ENCODE measurements around the gene DENND6B.
A peak's percentile ranks its signal among the peaks of the same experiment; 100 is the strongest.

Gene DENND6B

GRCh38 chr22:50316114-50317065, 10.4 kb downstream of the DENND6B start:
- DNase-seq (ENCODE audit: low spot score): no peak

GRCh38 chr22:50315289-50316113, 11.3 kb downstream of the DENND6B start:
- peak; percentile 69 for DNase-seq (ENCODE audit: low spot score)

GRCh38 chr22:50314455-50315288, 12.1 kb downstream of the DENND6B start:
- peak; percentile 91 for DNase-seq (ENCODE audit: low spot score)

- no peak for DNase-seq (ENCODE audit: low spot score)
These were observed 12.7 kb downstream of the DENND6B start for GRCh38 chr22:50314081-50314454.

- DNase-seq (ENCODE audit: low spot score): no peak
These were observed 13.2 kb downstream of the DENND6B start for GRCh38 chr22:50313600-50313999.

- no peak for DNase-seq (ENCODE audit: low spot score)
These were observed 13.8 kb downstream of the DENND6B start for GRCh38 chr22:50313021-50313420.

- DNase-seq (ENCODE audit: low spot score): no peak
These were observed 14.4 kb downstream of the DENND6B start for GRCh38 chr22:50312371-50312770.

GRCh38 chr22:50311606-50312351, 15.0 kb downstream of the DENND6B start:
- no peak for DNase-seq (ENCODE audit: low spot score)

GRCh38 chr22:50310949-50311444, 15.8 kb downstream of the DENND6B start:
- no peak for DNase-seq (ENCODE audit: low spot score)

- DNase-seq (ENCODE audit: low spot score): no peak
These were observed 16.6 kb downstream of the DENND6B start for GRCh38 chr22:50310031-50310722.

GRCh38 chr22:50309601-50309991, 17.2 kb downstream of the DENND6B start:
- DNase-seq (ENCODE audit: low spot score): no peak

GRCh38 chr22:50308986-50309600, 17.7 kb downstream of the DENND6B start:
- no peak for DNase-seq (ENCODE audit: low spot score)

- DNase-seq (ENCODE audit: low spot score): no peak
These were observed 18.2 kb downstream of the DENND6B start for GRCh38 chr22:50308597-50308935.

GRCh38 chr22:50307890-50308596, 18.8 kb downstream of the DENND6B start:
- no peak for DNase-seq (ENCODE audit: low spot score)

GRCh38 chr22:50306753-50307749, 19.8 kb downstream of the DENND6B start, which contains the start of gene PLXNB2:
Gene PLXNB2 (minus strand): TSS chr22:50307646. CDS start chr22:50290584, 17,062 bp downstream.
- peak; percentile 76 for DNase-seq (ENCODE audit: low spot score)

GRCh38 chr22:50305923-50306566, 20.8 kb downstream of the DENND6B start:
- peak; percentile 69 for DNase-seq (ENCODE audit: low spot score)

- DNase-seq (ENCODE audit: low spot score): no peak
These were observed 21.4 kb downstream of the DENND6B start for GRCh38 chr22:50305393-50305922.

Measured in NAMALWA (cell line).